Kasumi-1 (cell line): Measurements from ENCODE around the gene NRGN.
A peak's percentile ranks its signal among the peaks of the same experiment; 100 is the strongest.

ENCODE experiments used
- DNase-seq, 2 experiments: peaks; one replicate each; lab custom pipeline; 2025; lab: John Stamatoyannopoulos, UW

Gene NRGN

DNA sequence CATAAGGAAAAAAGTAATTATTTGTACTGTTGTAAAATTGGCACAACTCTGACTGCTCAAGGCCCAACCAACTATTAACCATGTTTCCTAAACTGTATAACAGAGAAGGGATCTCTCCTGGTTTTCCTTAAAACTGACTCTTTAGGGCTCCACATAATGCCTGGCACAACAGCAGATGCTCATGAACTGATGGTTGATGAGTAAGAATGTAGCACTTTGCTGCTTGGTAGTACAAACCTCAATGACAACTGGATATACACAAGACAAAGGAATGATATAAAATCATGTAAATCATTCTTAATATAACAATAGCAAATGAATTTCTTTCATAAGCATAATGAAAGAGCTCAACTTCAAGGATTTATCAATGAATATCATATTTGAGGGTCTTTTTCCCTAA is 48.8 kb downstream of the NRGN start:
- no peak for DNase-seq

DNA sequence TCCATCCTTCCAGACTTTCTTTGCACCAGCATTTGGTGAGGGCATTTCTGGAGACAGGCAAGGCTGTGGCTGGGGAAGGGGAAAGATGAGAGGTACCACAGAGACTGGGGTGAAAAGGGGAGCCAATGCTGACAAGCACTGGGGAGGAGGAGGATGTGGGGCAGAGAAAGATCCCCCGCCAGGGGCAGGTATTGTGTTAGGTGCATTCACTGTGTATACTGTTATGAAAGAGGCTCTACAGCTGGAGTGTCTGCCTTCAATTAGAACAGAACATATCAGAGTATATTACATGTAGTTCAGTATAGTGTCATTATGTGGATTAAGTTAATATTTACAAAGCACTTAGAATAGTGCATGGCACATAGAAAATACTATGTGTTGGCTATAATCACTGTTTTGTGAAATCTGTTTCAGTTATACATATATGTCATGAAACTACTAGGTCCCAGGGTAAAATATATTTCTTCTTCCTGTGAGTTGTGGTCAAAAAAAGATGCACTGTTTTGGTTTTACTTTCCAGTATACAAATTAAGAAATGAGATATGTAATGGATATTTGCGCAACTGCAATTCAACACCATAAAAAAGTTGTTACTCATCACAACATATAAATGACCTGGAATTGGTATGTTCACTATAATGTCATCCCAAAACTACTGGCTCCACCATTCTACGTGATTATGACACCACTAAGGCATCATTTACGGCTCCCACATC is 52.0 kb downstream of the NRGN start:
- DNase-seq = no peak

DNA sequence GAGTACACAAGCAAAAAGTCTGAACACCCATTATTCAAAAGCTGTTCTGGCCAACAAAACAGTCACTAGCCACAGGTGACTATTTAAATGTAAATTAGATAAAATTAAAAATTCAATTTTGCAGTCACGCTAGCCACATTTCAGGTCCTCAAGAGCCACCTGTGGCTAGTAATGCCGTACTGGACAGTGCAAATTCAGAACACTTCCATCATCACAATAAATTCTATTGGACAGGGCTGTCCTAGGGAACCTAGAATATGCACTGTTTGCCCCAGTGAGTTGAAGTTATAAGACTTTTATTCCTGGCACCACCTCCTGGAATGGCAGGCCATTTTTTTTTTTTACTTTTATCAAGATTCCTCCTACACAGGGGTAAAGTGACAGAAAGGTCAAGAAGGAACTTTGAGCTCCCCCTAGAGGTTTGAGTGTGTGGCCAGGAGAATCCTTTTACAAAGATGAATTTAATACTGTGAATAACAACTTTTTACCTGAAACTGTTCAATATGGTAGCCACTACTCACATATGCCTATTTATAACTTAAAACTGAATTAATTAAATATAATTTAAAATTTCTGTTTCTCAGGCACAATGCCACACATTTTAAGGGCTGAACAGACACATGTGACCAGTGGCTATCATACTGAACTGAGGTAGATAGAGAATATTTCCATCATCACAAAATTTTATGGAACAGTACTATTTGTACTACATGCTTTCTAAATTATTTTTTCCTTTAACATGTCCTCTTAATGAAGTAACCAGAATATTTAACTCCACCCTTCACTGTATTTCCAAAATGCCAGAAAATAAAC is 53.9 kb downstream of the NRGN start:
- peak; percentile 72 to 73 for DNase-seq

DNA sequence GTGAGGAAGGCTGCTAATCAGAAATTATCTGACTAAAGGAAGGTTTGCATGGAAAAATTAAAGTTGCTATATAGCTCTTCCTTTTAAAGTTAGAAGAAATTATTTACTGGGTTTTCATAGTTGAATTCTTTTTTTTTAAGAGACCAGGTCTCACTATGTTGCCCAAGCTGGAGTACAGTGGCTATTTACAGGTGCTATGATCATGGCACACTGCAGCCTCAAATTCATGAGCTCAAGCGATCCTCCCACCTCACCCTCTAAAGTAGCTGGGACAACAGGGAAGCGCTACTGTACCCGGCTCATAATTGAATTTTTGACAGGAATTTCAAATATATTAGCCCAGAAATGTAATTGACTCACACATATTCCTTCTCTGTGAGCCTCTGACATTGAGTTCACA is 56.6 kb downstream of the NRGN start:
- DNase-seq = no peak
